K562 (cell line): ENCODE data around the gene FAM107B. TPM values are rescaled to one million over a fixed set of nuclear protein-coding genes. Genes with fewer than 3 reads are reported as not detected.

Experiments used
- ATAC-seq: fragments of 200-7000 bp; cut with Tn5 transposase; 3 replicates; pipeline ENCODE4 v1.9.1; 2020; ENCODE audit warnings: moderate library complexity
- BruUV-seq: library from RNA; stranded (reverse); fragments of 400-500 nt; replicated peaks from 2 replicates; lab custom pipeline; 2021; lab: Mats Ljungman, UMichigan
- CTCF ChIA-PET: fragments of 300-600 bp; formaldehyde crosslinking; extraction: SDS; loops from one replicate; lab custom pipeline; 2021; ENCODE audit warnings: low intra/inter-chr PET ratio; lab: Yijun Ruan, JAX
- POLR2A ChIA-PET: fragments of 300-600, 350-650 bp; sonication (Branson Sonifier 250); formaldehyde crosslinking; extraction: SDS; loops from one replicate; lab custom pipeline; 2021; ENCODE audit warnings: antibody characterized with exemption, inconsistent platforms; lab: Yijun Ruan, JAX
- DNase-seq, 4 experiments: peaks; one replicate each; pipeline versions ENCODE4 v3.0.0 to v3.0.0-alpha.2; 2011 to 2018; ENCODE audit warnings: low spot score in 3 of 4, mixed read lengths in 3 of 4; ENCODE audit errors: extremely low read depth in 1 of 4
- FAIRE-seq: peaks from 2 replicates; lab custom pipeline; 2011; peaks lifted over from hg19 to GRCh38; lab: Jason Lieb, UNC
- H2AFZ ChIP-seq: 2 replicates; pipeline ENCODE4 v1.6.0; 2011; ENCODE audit warnings: low read depth, low read length, control low read depth, inconsistent platforms
- H3K27ac ChIP-seq: fragments of 200-600 bp; 3 replicates; pipeline ENCODE4 v1.8.0; 2011; ENCODE audit warnings: low read depth, mild to moderate bottlenecking, control low read depth, inconsistent platforms, low read length, moderate library complexity, mixed read lengths; ENCODE audit errors: extremely low read depth
- H3K27me3 ChIP-seq, 2 experiments: fragments of 300-600 bp in 1 of 2; 2 replicates in 1 of 2; 3 replicates in 1 of 2; pipeline versions ENCODE4 v1.6.0 to v1.8.0; 2011; ENCODE audit warnings: inconsistent platforms in 2 of 2, low read length in 2 of 2, mild to moderate bottlenecking in 1 of 2, mixed read lengths in 1 of 2, moderate library complexity in 1 of 2; ENCODE audit not compliant: control insufficient read depth in 2 of 2, insufficient read depth in 2 of 2
- H3K36me3 ChIP-seq: fragments of 300-600 bp; 3 replicates; pipeline ENCODE4 v1.8.0; 2011; ENCODE audit warnings: mild to moderate bottlenecking, low read length, inconsistent platforms; ENCODE audit not compliant: control insufficient read depth, insufficient read depth
- H3K4me1 ChIP-seq, 2 experiments: fragments of 200-600 bp in 1 of 2; replicated peaks in 1 of 2; 2 replicates in 1 of 2; 3 replicates in 1 of 2; pipeline versions ENCODE4 v1.5.1 to v1.8.0; 2011; ENCODE audit warnings: inconsistent platforms in 2 of 2, low read length in 2 of 2, mild to moderate bottlenecking in 1 of 2, mixed read lengths in 1 of 2, moderate library complexity in 1 of 2; ENCODE audit not compliant: control insufficient read depth in 2 of 2, insufficient read depth in 2 of 2
- H3K4me2 ChIP-seq: 2 replicates; pipeline ENCODE4 v1.6.1; 2011; ENCODE audit warnings: low read length, control low read depth, inconsistent platforms, mixed read lengths; ENCODE audit not compliant: insufficient read depth
- H3K4me3 ChIP-seq: fragments of 200-600 bp; sonication (generic), shearing (Covaris generic); 2 replicates; pipeline ENCODE4 v1.5.1; 2016; ENCODE audit warnings: control low read depth, inconsistent platforms
- H3K79me2 ChIP-seq: fragments of 200-600 bp; 3 replicates; pipeline ENCODE4 v1.8.0; 2011; ENCODE audit warnings: low read length, inconsistent platforms; ENCODE audit not compliant: control insufficient read depth, insufficient read depth
- H3K9ac ChIP-seq, 2 experiments: 2 replicates each; pipeline versions ENCODE4 v1.6.0 to v1.6.1; 2011; ENCODE audit warnings: low read depth in 2 of 2, low read length in 2 of 2, control low read depth in 1 of 2, inconsistent platforms in 1 of 2, mild to moderate bottlenecking in 1 of 2, mixed read lengths in 1 of 2; ENCODE audit not compliant: insufficient read depth in 1 of 2
- H3K9me1 ChIP-seq: one replicate; pipeline ENCODE4 v1.6.0; 2011; ENCODE audit warnings: inconsistent platforms, mild to moderate bottlenecking, low read length, moderate library complexity; ENCODE audit not compliant: control insufficient read depth, insufficient read depth
- H3K9me3 ChIP-seq: replicated peaks from 2 replicates; pipeline ENCODE4 v1.5.1; 2011; ENCODE audit warnings: low read depth, low read length, inconsistent platforms; ENCODE audit not compliant: control insufficient read depth, insufficient read depth
- H4K20me1 ChIP-seq: replicated peaks from 2 replicates; pipeline ENCODE4 v1.6.1; 2011; ENCODE audit warnings: low read length, inconsistent platforms, mixed read lengths; ENCODE audit not compliant: control insufficient read depth, insufficient read depth
- CC2D1A ChIP-seq: fragments of 450-650 bp; IDR thresholded peaks from 2 replicates; pipeline ENCODE4 v1.6.1; 2017; ENCODE audit warnings: mild to moderate bottlenecking
- DACH1 ChIP-seq: fragments of 450-650 bp; IDR thresholded peaks from 2 replicates; pipeline ENCODE4 v1.6.1; 2018; ENCODE audit not compliant: partially characterized antibody
- DPF2 ChIP-seq: fragments of 450-650 bp; IDR thresholded peaks from 2 replicates; pipeline ENCODE4 v1.6.1; 2016
- EZH2 ChIP-seq: IDR thresholded peaks from 2 replicates; pipeline ENCODE4 v1.6.1; 2012; ENCODE audit warnings: low read depth, mild to moderate bottlenecking, inconsistent platforms, low read length, borderline replicate concordance
- POLR2B ChIP-seq: fragments of 450-650 bp; IDR thresholded peaks from 2 replicates; pipeline ENCODE4 v1.6.1; 2018; ENCODE audit warnings: low read depth; ENCODE audit not compliant: partially characterized antibody
- PTRF ChIP-seq: fragments of 450-650 bp; IDR thresholded peaks from 2 replicates; pipeline ENCODE4 v1.6.1; 2016; ENCODE audit warnings: mild to moderate bottlenecking, missing genetic modification characterization, missing compliant biosample characterization
- RAD51 ChIP-seq: fragments of 450-650 bp; IDR thresholded peaks from 2 replicates; pipeline ENCODE4 v1.7.1; 2016; ENCODE audit warnings: low read depth, mild to moderate bottlenecking, borderline replicate concordance
- RB1 ChIP-seq: fragments of 450-650 bp; IDR thresholded peaks from 2 replicates; pipeline ENCODE4 v1.6.1; 2017; ENCODE audit warnings: low read depth, mild to moderate bottlenecking
- ZNF121 ChIP-seq: sonication (generic); formaldehyde crosslinking; conservative IDR thresholded peaks from 2 replicates; pipeline ENCODE4 v1.8.0; 2022; ENCODE audit warnings: missing genetic modification reagents
- ZNF124 ChIP-seq: sonication (generic); formaldehyde crosslinking; IDR thresholded peaks from 2 replicates; pipeline ENCODE4 v1.8.1; 2022; ENCODE audit warnings: missing genetic modification reagents
- ZNF282 ChIP-seq: sonication (generic); formaldehyde crosslinking; IDR thresholded peaks from 2 replicates; pipeline ENCODE4 v1.8.1; 2023; ENCODE audit warnings: missing genetic modification reagents
- WGBS: fragments of 100-300 bp; shearing (Covaris generic); methylation state at CpG from one replicate; pipeline ENCODE4 v1.1.6; 2016; ENCODE audit warnings: low coverage, mixed read lengths; ENCODE audit not compliant: insufficient coverage; ENCODE audit errors: missing lambda C conversion rate; 5-methylcytosine and 5-hydroxymethylcytosine counted together
- in situ Hi-C: fragments of 300-500 bp; cut with MboI; formaldehyde crosslinking; loops from 4 replicates; pipeline ENCODE4 v1.15.0; 2018; ENCODE audit warnings: inconsistent platforms, mixed read lengths
- intact Hi-C: fragments of 100-400 bp; cut with micrococcal nuclease; formaldehyde crosslinking; loops from 2 replicates; pipeline ENCODE4 v1.14.2; 2022
- polyA plus RNA-seq, 8 experiments: library from polyadenylated mRNA; depleted of rRNA in 4 of 8; stranded (reverse) in 5 of 8; unstranded in 3 of 8; fragments of >200 nt; fragmentation: Nextera tagmentation in 2 of 8; fragmentation: Illumina TruSeq in 1 of 8; extraction: Ambion mirVana in 2 of 8; extraction: Trizol in 1 of 8; gene quantifications; 2 replicates each; pipeline versions ENCODE4 v1.2.1 to v1.2.3, GENCODE V29; 2011 to 2014; ENCODE audit warnings: inconsistent platforms in 1 of 8, missing spikeins in 1 of 8
- total RNA-seq, 7 experiments: library from RNA; depleted of rRNA in 6 of 7; stranded (reverse); fragments of >200 nt in 6 of 7; fragmentation: Illumina TruSeq in 2 of 7; extraction: Trizol in 2 of 7; gene quantifications; 2 replicates each; pipeline versions ENCODE4 v1.2.1 to v1.2.3, GENCODE V29; 2011 to 2021; ENCODE audit warnings: low replicate concordance in 1 of 7
- TF ChIP-seq, protein P1 (sequence below): fragments of 200-800 bp; sonication (Bioruptor generic); IDR thresholded peaks from 2 replicates; pipeline ENCODE4 v1.6.1; 2017; ENCODE audit warnings: missing genetic modification characterization, missing compliant biosample characterization
- TF ChIP-seq, protein P2 (sequence below), 2 experiments: fragments of 450-650 bp in 1 of 2; sonication (generic) in 1 of 2; formaldehyde crosslinking in 1 of 2; IDR thresholded peaks in 1 of 2; conservative IDR thresholded peaks in 1 of 2; 2 replicates each; pipeline versions ENCODE4 v1.6.1 to v1.8.1; 2016 to 2023; ENCODE audit warnings: mild to moderate bottlenecking in 2 of 2, moderate library complexity in 2 of 2, inconsistent platforms in 1 of 2, missing genetic modification reagents in 1 of 2
- TF ChIP-seq, protein P3 (sequence below): sonication (generic); formaldehyde crosslinking; IDR thresholded peaks from 2 replicates; pipeline ENCODE4 v1.8.0; 2022; ENCODE audit warnings: missing genetic modification reagents, mild to moderate bottlenecking, borderline replicate concordance
- TF ChIP-seq, protein P4 (sequence below): fragments of 450-650 bp; IDR thresholded peaks from 2 replicates; pipeline ENCODE4 v1.6.1; 2016; ENCODE audit warnings: borderline replicate concordance

FAM107B gene
- total and polyA plus RNA-seq, 9 of the 15 experiments (the other 6 are each of a cell fraction or from before 2014, with no cell fraction given): 0.40 to 2.8 (median 1.4) TPM

DNA sequence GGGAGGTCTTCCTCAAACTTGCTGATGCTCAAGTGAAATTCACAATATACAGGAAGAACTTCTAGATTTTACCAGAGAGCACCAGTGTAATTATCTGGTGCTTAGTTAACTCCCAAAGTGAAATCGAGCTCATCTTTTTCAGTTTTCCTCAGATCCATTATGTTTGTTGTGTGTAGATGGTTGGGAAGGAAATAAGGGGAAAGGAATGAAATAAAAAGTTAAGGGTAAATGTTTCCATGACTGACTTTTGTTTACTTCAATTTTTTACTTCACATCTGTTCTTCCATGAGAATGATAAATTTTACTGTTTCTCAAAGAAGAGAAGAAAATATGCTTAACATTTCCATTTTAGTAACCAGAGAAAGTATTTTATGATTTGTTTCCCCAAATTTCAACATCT, 21.3 kb downstream of the FAM107B start:
- POLR2A ChIA-PET: interaction anchor here (1.2 kb wide), 1 partner anchor 16 kb away, joined by 3 read pairs; no protein-coding TSS in a partner anchor
- Histone ChIP-seq H3K9ac (no peak overlapping the region), H3K79me2 (no peaks in the 10 kb centered on the region), H2AFZ (no peak overlapping the region), H3K9me3 (no peaks in the 10 kb centered on the region), H3K4me3 (no peak overlapping the region), H4K20me1 (no peaks in the 10 kb centered on the region), H3K27me3 (peaks cover 4 to 26% of the 10 kb centered on the region in 2 experiments; a peak in 3 of 5 replicates), H3K36me3 (no peaks in the 10 kb centered on the region), H3K9me1 (no peaks in the 10 kb centered on the region), H3K4me1 (no peaks in the 10 kb centered on the region; a peak in 1 of 5 replicates), H3K27ac (no peak overlapping the region), H3K4me2 (no peak overlapping the region)
- in situ Hi-C loops (no loop called here), intact Hi-C loops (no loop called here)
- FAIRE-seq (no peak), ATAC-seq (no peak), DNase-seq (no peak)
- no TSS peak for BruUV-seq
- WGBS: 0% methylated on average over 1 of the region's 1 CpG
- CTCF ChIA-PET: no interaction called here
- TF ChIP-seq EZH2 (no peak), RB1 (no peak), ZNF282 (no peak), ZNF121 (CRISPR knock-in tag) (no peak), DACH1 (no peak), DPF2 (no peak), CC2D1A (no peak), POLR2B (no peak), PTRF (tag) (no peak), RAD51 (no peak), ZNF124 (CRISPR knock-in tag) (no peak)
- TF ChIP-seq, protein P1, sequence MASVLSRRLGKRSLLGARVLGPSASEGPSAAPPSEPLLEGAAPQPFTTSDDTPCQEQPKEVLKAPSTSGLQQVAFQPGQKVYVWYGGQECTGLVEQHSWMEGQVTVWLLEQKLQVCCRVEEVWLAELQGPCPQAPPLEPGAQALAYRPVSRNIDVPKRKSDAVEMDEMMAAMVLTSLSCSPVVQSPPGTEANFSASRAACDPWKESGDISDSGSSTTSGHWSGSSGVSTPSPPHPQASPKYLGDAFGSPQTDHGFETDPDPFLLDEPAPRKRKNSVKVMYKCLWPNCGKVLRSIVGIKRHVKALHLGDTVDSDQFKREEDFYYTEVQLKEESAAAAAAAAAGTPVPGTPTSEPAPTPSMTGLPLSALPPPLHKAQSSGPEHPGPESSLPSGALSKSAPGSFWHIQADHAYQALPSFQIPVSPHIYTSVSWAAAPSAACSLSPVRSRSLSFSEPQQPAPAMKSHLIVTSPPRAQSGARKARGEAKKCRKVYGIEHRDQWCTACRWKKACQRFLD (CRISPR knock-in tag): no peak
- TF ChIP-seq, protein P2, sequence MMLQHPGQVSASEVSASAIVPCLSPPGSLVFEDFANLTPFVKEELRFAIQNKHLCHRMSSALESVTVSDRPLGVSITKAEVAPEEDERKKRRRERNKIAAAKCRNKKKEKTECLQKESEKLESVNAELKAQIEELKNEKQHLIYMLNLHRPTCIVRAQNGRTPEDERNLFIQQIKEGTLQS (IDR thresholded peaks at IDR 0.05): no peak
- TF ChIP-seq, protein P2 (CRISPR knock-in tag; conservative IDR thresholded peaks at IDR 0.05): no peak
- TF ChIP-seq, protein P3, sequence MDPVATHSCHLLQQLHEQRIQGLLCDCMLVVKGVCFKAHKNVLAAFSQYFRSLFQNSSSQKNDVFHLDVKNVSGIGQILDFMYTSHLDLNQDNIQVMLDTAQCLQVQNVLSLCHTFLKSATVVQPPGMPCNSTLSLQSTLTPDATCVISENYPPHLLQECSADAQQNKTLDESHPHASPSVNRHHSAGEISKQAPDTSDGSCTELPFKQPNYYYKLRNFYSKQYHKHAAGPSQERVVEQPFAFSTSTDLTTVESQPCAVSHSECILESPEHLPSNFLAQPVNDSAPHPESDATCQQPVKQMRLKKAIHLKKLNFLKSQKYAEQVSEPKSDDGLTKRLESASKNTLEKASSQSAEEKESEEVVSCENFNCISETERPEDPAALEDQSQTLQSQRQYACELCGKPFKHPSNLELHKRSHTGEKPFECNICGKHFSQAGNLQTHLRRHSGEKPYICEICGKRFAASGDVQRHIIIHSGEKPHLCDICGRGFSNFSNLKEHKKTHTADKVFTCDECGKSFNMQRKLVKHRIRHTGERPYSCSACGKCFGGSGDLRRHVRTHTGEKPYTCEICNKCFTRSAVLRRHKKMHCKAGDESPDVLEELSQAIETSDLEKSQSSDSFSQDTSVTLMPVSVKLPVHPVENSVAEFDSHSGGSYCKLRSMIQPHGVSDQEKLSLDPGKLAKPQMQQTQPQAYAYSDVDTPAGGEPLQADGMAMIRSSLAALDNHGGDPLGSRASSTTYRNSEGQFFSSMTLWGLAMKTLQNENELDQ (CRISPR knock-in tag): no peak
- TF ChIP-seq, protein P4, sequence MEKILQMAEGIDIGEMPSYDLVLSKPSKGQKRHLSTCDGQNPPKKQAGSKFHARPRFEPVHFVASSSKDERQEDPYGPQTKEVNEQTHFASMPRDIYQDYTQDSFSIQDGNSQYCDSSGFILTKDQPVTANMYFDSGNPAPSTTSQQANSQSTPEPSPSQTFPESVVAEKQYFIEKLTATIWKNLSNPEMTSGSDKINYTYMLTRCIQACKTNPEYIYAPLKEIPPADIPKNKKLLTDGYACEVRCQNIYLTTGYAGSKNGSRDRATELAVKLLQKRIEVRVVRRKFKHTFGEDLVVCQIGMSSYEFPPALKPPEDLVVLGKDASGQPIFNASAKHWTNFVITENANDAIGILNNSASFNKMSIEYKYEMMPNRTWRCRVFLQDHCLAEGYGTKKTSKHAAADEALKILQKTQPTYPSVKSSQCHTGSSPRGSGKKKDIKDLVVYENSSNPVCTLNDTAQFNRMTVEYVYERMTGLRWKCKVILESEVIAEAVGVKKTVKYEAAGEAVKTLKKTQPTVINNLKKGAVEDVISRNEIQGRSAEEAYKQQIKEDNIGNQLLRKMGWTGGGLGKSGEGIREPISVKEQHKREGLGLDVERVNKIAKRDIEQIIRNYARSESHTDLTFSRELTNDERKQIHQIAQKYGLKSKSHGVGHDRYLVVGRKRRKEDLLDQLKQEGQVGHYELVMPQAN: no peak
